Peyer's patch (tissue), 4 donors: ENCODE data around the gene PSRC1. TPM values are rescaled to one million over a fixed set of nuclear protein-coding genes. Genes with fewer than 3 reads are reported as not detected.
A peak's percentile ranks its signal among the peaks of the same experiment; 100 is the strongest.
"Not testable (repeated sequence)": the region's sequence is repeated elsewhere in the genome, so short reads cannot be mapped to it uniquely, and the experiment has no call there.

Experiments used
- DNase-seq, 3 donors: peaks; one replicate each; pipeline ENCODE4 v3.0.0-alpha.2; 2017 to 2019
- H3K27ac ChIP-seq, 4 donors: fragments of 200-600 bp; sonication (generic); one replicate each; pipeline ENCODE4 v1.5.1; 2016 to 2019
- H3K27me3 ChIP-seq, 2 donors: fragments of 200-600 bp; sonication (generic); one replicate each; pipeline ENCODE4 v1.5.1; 2019
- H3K36me3 ChIP-seq, 3 donors: fragments of 200-600 bp; sonication (generic); one replicate each; pipeline ENCODE4 v1.5.1; 2016 to 2019
- H3K4me1 ChIP-seq, 4 donors: fragments of 200-600 bp; sonication (generic); one replicate each; pipeline ENCODE4 v1.5.1; 2016 to 2019
- H3K4me3 ChIP-seq, 4 donors: fragments of 200-600 bp; sonication (generic); 1 replicate in 3 of 4; 2 replicates in 1 of 4; pipeline ENCODE4 v1.5.1; 2016 to 2019; ENCODE audit warnings: mild to moderate bottlenecking in 1 of 4
- H3K9me3 ChIP-seq, 4 donors: fragments of 200-600 bp; sonication (generic); one replicate each; pipeline ENCODE4 v1.5.1; 2016 to 2019; ENCODE audit warnings: mild to moderate bottlenecking in 1 of 4
- CTCF ChIP-seq, 6 experiments: fragments of 450-650 bp in 4 of 6; fragments of 200-600 bp in 2 of 6; sonication (generic) in 1 of 6; IDR thresholded peaks; one replicate each; pipeline ENCODE4 v1.5.1; 2017 to 2019; ENCODE audit warnings: antibody characterized with exemption in 6 of 6, mild to moderate bottlenecking in 3 of 6, moderate library complexity in 1 of 6
- POLR2A ChIP-seq, 2 donors: fragments of 450-650 bp; IDR thresholded peaks; one replicate each; pipeline ENCODE4 v1.5.1; 2017; ENCODE audit warnings: antibody characterized with exemption in 2 of 2, mild to moderate bottlenecking in 2 of 2, moderate library complexity in 2 of 2
- total RNA-seq, 4 donors: library from RNA; depleted of rRNA; stranded (reverse); fragments of >200 nt; gene quantifications; one replicate each; pipeline ENCODE4 v1.1.0, GENCODE V29; 2016

The PSRC1 gene
- total RNA-seq, 4 donors from 2014 or later, result 3.5 to 8.3 (median 4.5) TPM

- TF ChIP-seq CTCF (IDR thresholded peaks at IDR 0.05) (no peak), POLR2A (IDR thresholded peaks at IDR 0.05) (no peak)
- no peaks in the 10 kb centered on the region for H3K9me3 ChIP-seq
- H3K4me3 ChIP-seq, result no peak overlapping the region
- no peaks in the 10 kb centered on the region for H3K27me3 ChIP-seq
- H3K27ac ChIP-seq, result no peak overlapping the region
- peaks cover 0 to 24% (median 0%) of the 10 kb centered on the region in 4 donors for H3K4me1 ChIP-seq
- no peak for DNase-seq
- peaks cover 0 to 21% (median 0%) of the 10 kb centered on the region in 3 donors for H3K36me3 ChIP-seq
These were observed 26.4 kb upstream of the PSRC1 start for GRCh38 chr1:109309347-109309746.

- H3K4me1 ChIP-seq, result peaks cover 0 to 15% (median 0%) of the 10 kb centered on the region in 4 donors
- peaks cover 0 to 12% (median 0%) of the 10 kb centered on the region in 3 donors for H3K36me3 ChIP-seq
- H3K27me3 ChIP-seq, result no peaks in the 10 kb centered on the region
- no peak for TF ChIP-seq CTCF (IDR thresholded peaks at IDR 0.05)
- no peak for TF ChIP-seq POLR2A (IDR thresholded peaks at IDR 0.05)
- peak overlapping the region in 1 of 4 donors; percentile 12 for H3K27ac ChIP-seq
- no peak overlapping the region for H3K4me3 ChIP-seq
- DNase-seq, result peak in 2 of 3 donors; percentile 65 to 70
- H3K9me3 ChIP-seq, result no peaks in the 10 kb centered on the region
These were observed 24.5 kb upstream of the PSRC1 start for GRCh38 chr1:109307274-109308021.

GRCh38 chr1:109306832-109307273 is 23.9 kb upstream of the PSRC1 start, which contains the start of gene MYBPHL:
TSS of gene MYBPHL (minus strand) at chr1:109307011. CDS start at chr1:109306991, 20 bp downstream.
- Histone ChIP-seq H3K27ac (peak within 1 kb of the TSS in 1 of 4 donors; percentile 12), H3K4me3 (no peak within 1 kb of the TSS), H3K27me3 (no peaks in the 10 kb centered on the region), H3K9me3 (no peaks in the 10 kb centered on the region), H3K36me3 (peaks cover 0 to 7% (median 0%) of the 10 kb centered on the region in 3 donors), H3K4me1 (peaks cover 0 to 15% (median 0%) of the 10 kb centered on the region in 4 donors)
- TF ChIP-seq POLR2A (IDR thresholded peaks at IDR 0.05), result no peak
- no peak for TF ChIP-seq CTCF (IDR thresholded peaks at IDR 0.05)
- DNase-seq, result no peak

GRCh38 chr1:109305991-109306390 is 23.0 kb upstream of the PSRC1 start:
- H3K27me3 ChIP-seq, H3K27ac ChIP-seq, H3K36me3 ChIP-seq, DNase-seq, H3K4me3 ChIP-seq, H3K9me3 ChIP-seq: not testable (repeated sequence)
- H3K4me1 ChIP-seq, result peaks cover 0 to 15% (median 0%) of the 10 kb centered on the region in 4 donors

- TF ChIP-seq CTCF (IDR thresholded peaks at IDR 0.05) (no peak), POLR2A (IDR thresholded peaks at IDR 0.05) (no peak)
- no peak overlapping the region for H3K27ac ChIP-seq
These were observed 21.4 kb upstream of the PSRC1 start for GRCh38 chr1:109304226-109304920.

GRCh38 chr1:109301874-109302273 is 18.9 kb upstream of the PSRC1 start:
- H3K4me3 ChIP-seq, result no peak overlapping the region
- DNase-seq, result no peak
- H3K36me3 ChIP-seq, result no peaks in the 10 kb centered on the region
- H3K4me1 ChIP-seq, result peaks cover 0 to 12% (median 0%) of the 10 kb centered on the region in 4 donors
- no peak overlapping the region for H3K27ac ChIP-seq
- H3K9me3 ChIP-seq, result no peaks in the 10 kb centered on the region
- H3K27me3 ChIP-seq, result no peaks in the 10 kb centered on the region
- TF ChIP-seq CTCF (IDR thresholded peaks at IDR 0.05) (no peak), POLR2A (IDR thresholded peaks at IDR 0.05) (no peak)

More at GRCh38 chr1:109304226-109304920, 21.4 kb upstream of the PSRC1 start:
- Histone ChIP-seq H3K4me3 (no peak overlapping the region), H3K36me3 (no peaks in the 10 kb centered on the region), H3K4me1 (peaks cover 0 to 18% (median 0%) of the 10 kb centered on the region in 4 donors), H3K9me3 (no peaks in the 10 kb centered on the region), H3K27me3 (no peaks in the 10 kb centered on the region)
- DNase-seq, result no peak
